ENCODE data around the gene ZNF236. TPM values are rescaled to one million over a fixed set of nuclear protein-coding genes. Genes with fewer than 3 reads are reported as not detected.

ZNF236 gene
- total and polyA plus RNA-seq, 10 of the 15 experiments (the other 5 are each of a cell fraction or from before 2014, with no cell fraction given) = 1.0 to 14.4 (median 5.9) TPM

- no peak overlapping the region for H3K9ac ChIP-seq (ENCODE audit: control insufficient read depth, insufficient read depth, low read length)
- FAIRE-seq (peak; percentile 18), ATAC-seq (no peak), DNase-seq (ENCODE audit: low read depth, low spot score) (no peak)
- H4K20me1 ChIP-seq (ENCODE audit: control insufficient read depth, insufficient read depth) = no peaks in the 10 kb centered on the region
- H3K27me3 ChIP-seq (replicated peaks in 1 of 2; ENCODE audit: control insufficient read depth in 2 of 2, insufficient read depth in 2 of 2, low read length in 1 of 2) = no peaks in the 10 kb centered on the region
- TF ChIP-seq RUNX3 (IDR thresholded peaks at IDR 0.05; ENCODE audit: low read length) (no peak), NR2F1 (conservative IDR thresholded peaks at IDR 0.05) (no peak), KAT2A (conservative IDR thresholded peaks at IDR 0.05; ENCODE audit: control insufficient read depth, low read depth, low read length) (no peak), CBX5 (IDR thresholded peaks at IDR 0.05; ENCODE audit: low read depth) (no peak), SPI1 (IDR thresholded peaks at IDR 0.05; ENCODE audit: borderline replicate concordance, insufficient read depth, low read depth, low read length) (peak; percentile 41; the same call in 1 of the 2 replicates), RAD51 (IDR thresholded peaks at IDR 0.05) (no peak)
- peaks cover 8 to 15% of the 10 kb centered on the region in 2 experiments; a peak in 3 of 4 replicates for H3K36me3 ChIP-seq (ENCODE audit: control insufficient read depth in 2 of 2, insufficient read depth in 2 of 2, low read length in 1 of 2)
- peaks cover 3% of the 10 kb centered on the region; the same call in 2 of the 3 replicates for H3K9me3 ChIP-seq (replicated peaks; ENCODE audit: control insufficient read depth, insufficient read depth, low read length)
- RAD21 ChIA-PET (ENCODE audit: unreplicated experiment) = interaction anchor here (0.7 to 5.1 kb wide), 5 partner anchors 11 to 40 kb away, joined by 3 to 70 read pairs (median 5); no protein-coding TSS in a partner anchor
- H3K4me2 ChIP-seq (ENCODE audit: control insufficient read depth, insufficient read depth) = 0 out of 2 replicates have a peak overlapping the region, but pooled peaks have one; percentile 33
- intact Hi-C loops (cut with micrococcal nuclease; ENCODE audit: unreplicated experiment) = no loop called here
- CTCF ChIA-PET = interaction anchor here (0.9 to 15.3 kb wide), 8 partner anchors 9 to 160 kb away, joined by 3 to 208 read pairs (median 7); no protein-coding TSS in a partner anchor
- POLR2A ChIA-PET = interaction anchor here (0.6 to 1.8 kb wide), 3 partner anchors 18 to 152 kb away, joined by 3 to 4 read pairs (median 3); no protein-coding TSS in a partner anchor
- H2AFZ ChIP-seq (ENCODE audit: control insufficient read depth, low read depth, low read length) = no peak overlapping the region
- H3K4me3 ChIP-seq = no peak overlapping the region
- H3K79me2 ChIP-seq (ENCODE audit: control insufficient read depth, insufficient read depth, low read length) = peaks cover 12% of the 10 kb centered on the region
- SMC1A ChIA-PET (ENCODE audit: uncharacterized antibody, unreplicated experiment) = interaction anchor here (0.8 to 9.8 kb wide), 12 partner anchors 9 to 184 kb away, joined by 3 to 140 read pairs (median 3); no protein-coding TSS in a partner anchor
- in situ Hi-C loops (cut with MboI) = no loop called here
- no TSS peak for BruUV-seq (replicated peaks)
- 38% methylated on average over 1 of the region's 1 CpG for WGBS (ENCODE audit: insufficient coverage, insufficient replicate concordance, low lambda C conversion rate, missing lambda C conversion rate)
- H3K27ac ChIP-seq (ENCODE audit: control insufficient read depth, insufficient read depth) = peak overlapping the region; percentile 46; the same call in 1 of the 2 replicates
- peaks cover 21% of the 10 kb centered on the region for H3K4me1 ChIP-seq (ENCODE audit: control insufficient read depth, insufficient read depth, low read length)
These were observed 140.5 kb downstream of the ZNF236 start for GRCh38 chr18:76962851-76963250.

- WGBS (ENCODE audit: insufficient coverage, insufficient replicate concordance, low lambda C conversion rate, missing lambda C conversion rate) = 3% methylated on average over 2 of the region's 2 CpGs
- no peak overlapping the region for H3K9ac ChIP-seq (ENCODE audit: control insufficient read depth, insufficient read depth, low read length)
- CTCF ChIA-PET = interaction anchor here (0.9 to 15.3 kb wide), 9 partner anchors 9 to 248 kb away, joined by 3 to 208 read pairs (median 6); no protein-coding TSS in a partner anchor
- RAD21 ChIA-PET (ENCODE audit: unreplicated experiment) = interaction anchor here (0.9 to 5.1 kb wide), 6 partner anchors 12 to 142 kb away, joined by 3 to 70 read pairs (median 4); partner anchors contain the start of gene ZNF236
- no TSS peak for BruUV-seq (replicated peaks)
- peaks cover 12% of the 10 kb centered on the region for H3K79me2 ChIP-seq (ENCODE audit: control insufficient read depth, insufficient read depth, low read length)
- SMC1A ChIA-PET (ENCODE audit: uncharacterized antibody, unreplicated experiment) = interaction anchor here (0.5 to 9.8 kb wide), 16 partner anchors 8 to 237 kb away, joined by 3 to 140 read pairs (median 4); no protein-coding TSS in a partner anchor
- peaks cover 21% of the 10 kb centered on the region for H3K4me1 ChIP-seq (ENCODE audit: control insufficient read depth, insufficient read depth, low read length)
- in situ Hi-C loops (cut with MboI) (no loop called here), intact Hi-C loops (cut with micrococcal nuclease; ENCODE audit: unreplicated experiment) (loop anchor here (2.0 kb wide), 1 partner anchor 17 kb away; no protein-coding TSS in a partner anchor)
- H2AFZ ChIP-seq (ENCODE audit: control insufficient read depth, low read depth, low read length) = no peak overlapping the region
- DNase-seq (ENCODE audit: low read depth, low spot score) (no peak), FAIRE-seq (peak; percentile 76), ATAC-seq (peak; percentile 63)
- H4K20me1 ChIP-seq (ENCODE audit: control insufficient read depth, insufficient read depth) = no peaks in the 10 kb centered on the region
- H3K9me3 ChIP-seq (replicated peaks; ENCODE audit: control insufficient read depth, insufficient read depth, low read length) = peaks cover 3% of the 10 kb centered on the region; the same call in 2 of the 3 replicates
- POLR2A ChIA-PET = interaction anchor here (1.0 to 1.8 kb wide), 5 partner anchors 13 to 104 kb away, joined by 3 to 4 read pairs (median 3); no protein-coding TSS in a partner anchor
- peaks cover 5 to 12% of the 10 kb centered on the region in 2 experiments; a peak in 3 of 4 replicates for H3K36me3 ChIP-seq (ENCODE audit: control insufficient read depth in 2 of 2, insufficient read depth in 2 of 2, low read length in 1 of 2)
- H3K27me3 ChIP-seq (replicated peaks in 1 of 2; ENCODE audit: control insufficient read depth in 2 of 2, insufficient read depth in 2 of 2, low read length in 1 of 2) = no peaks in the 10 kb centered on the region
- H3K4me2 ChIP-seq (ENCODE audit: control insufficient read depth, insufficient read depth) = peak overlapping the region; percentile 68
- H3K4me3 ChIP-seq = 0 out of 2 replicates have a peak overlapping the region, but pooled peaks have one; percentile 17
- H3K27ac ChIP-seq (ENCODE audit: control insufficient read depth, insufficient read depth) = peak overlapping the region; percentile 46
- no peak for TF ChIP-seq PAX8 (IDR thresholded peaks at IDR 0.05)
- TF ChIP-seq ZBTB11 (CRISPR knock-in tag; IDR thresholded peaks at IDR 0.05) = no peak
- TF ChIP-seq CHD2 (IDR thresholded peaks at IDR 0.05; ENCODE audit: borderline replicate concordance, low read depth, low read length) = no peak
- TF ChIP-seq MEF2B (IDR thresholded peaks at IDR 0.05; ENCODE audit: partially characterized antibody, poor library complexity, severe bottlenecking) = peak; percentile 18
- TF ChIP-seq IKZF2 (IDR thresholded peaks at IDR 0.05) = peak in 1 of 2 experiments; percentile 26; a peak in 2 of 4 replicates
- peak; percentile 73 for TF ChIP-seq CBX5 (IDR thresholded peaks at IDR 0.05; ENCODE audit: low read depth)
- no peak for TF ChIP-seq CREM (IDR thresholded peaks at IDR 0.05; ENCODE audit: low read depth)
- TF ChIP-seq MTA3 (IDR thresholded peaks at IDR 0.05; ENCODE audit: borderline replicate concordance, low read length) = no peak
These were observed 141.6 kb downstream of the ZNF236 start for GRCh38 chr18:76963936-76964335.
